Heart left ventricle (tissue), 13 donors: ENCODE results near the gene SPAG17.

Experiments
- CTCF ChIP-seq, 12 donors: fragments of 200-600 bp; sonication (generic) in 4 of 12; IDR thresholded peaks; one replicate each; pipeline versions ENCODE4 v1.5.0 to v1.8.0; 2018 to 2022; ENCODE audit warnings: antibody characterized with exemption in 12 of 12, mild to moderate bottlenecking in 5 of 12
- POLR2A ChIP-seq, 2 donors: fragments of 450-650 bp; IDR thresholded peaks; one replicate each; pipeline ENCODE4 v1.6.1; 2017; ENCODE audit warnings: antibody characterized with exemption in 2 of 2, mild to moderate bottlenecking in 2 of 2, moderate library complexity in 2 of 2
- donor health status: ischemic (EF 13 %, LVEDD 7.1; RV severe dilation, severe dysfunction).
- donor health status: DM: no; HTN: yes; CAD: no.
- donor health status: DM: no; HTN: no; CAD: no.
- donor health status: ischemic (EF 25% LVEDD 6.9; RV normal size, moderate dysfunction).
- donor health status: ischemic (EF 25% LVEDD 5.7; RV mildly dilated, moderate dysfunction).
- donor health status: ischemic (EF 35%, LVEDD 5.7; RV mildly dilated, moderate dysfunction).
- donor health status: nonischemic (EF 11% LVEDD 7.7; RV severe dilation, severe dysfunction).
- donor health status: DM: yes; HTN: yes; CAD: no.
- donor health status: PGD.
- donor health status: ischemic (EF 29% LVEDD 5.4; RV normal size, mild dysfunction).
- donor health status: nonischemic (EF 23%, LVEDD 6.1; RV moderate dilation, normal function).

GRCh38 chr1:118144684-118145083, 40.3 kb downstream of the SPAG17 start:
- TF ChIP-seq CTCF (IDR thresholded peaks at IDR 0.05) (no peak), POLR2A (IDR thresholded peaks at IDR 0.05) (no peak)
